H1 (cell line): ENCODE measurements around the gene FOXC1. TPM values are rescaled to one million over a fixed set of nuclear protein-coding genes. Genes with fewer than 3 reads are reported as not detected.

ENCODE experiments used
- CTBP2 ChIP-seq: IDR thresholded peaks from 2 replicates; pipeline ENCODE4 v1.7.0; 2011; ENCODE audit warnings: borderline replicate concordance, mild to moderate bottlenecking, moderate library complexity, mixed read lengths, low read length; ENCODE audit not compliant: insufficient read depth, insufficient read length
- NANOG ChIP-seq: IDR thresholded peaks from 2 replicates; pipeline ENCODE4 v1.6.1; 2011; ENCODE audit warnings: low read length, low read depth, mild to moderate bottlenecking, inconsistent platforms; ENCODE audit not compliant: insufficient read depth, poor library complexity, severe bottlenecking
- POU5F1 ChIP-seq: IDR thresholded peaks from 2 replicates; pipeline ENCODE4 v1.6.1; 2011; ENCODE audit warnings: low read depth, mild to moderate bottlenecking, low read length, moderate library complexity
- polyA plus RNA-seq, 7 experiments: library from polyadenylated mRNA; depleted of rRNA in 3 of 7; stranded (reverse) in 5 of 7; unstranded in 2 of 7; fragments of >200 nt in 5 of 7; fragments of 200-250 nt in 2 of 7; gene quantifications; 1 replicate in 5 of 7; 2 replicates in 1 of 7; 4 replicates in 1 of 7; pipeline versions ENCODE4 v1.2.1 to v1.2.3, GENCODE V29; 2011 to 2013; ENCODE audit warnings: missing spikeins in 2 of 7, mixed read lengths in 2 of 7
- total RNA-seq: library from RNA; stranded (reverse); fragmentation: NEBNext Ultra II Directional; extraction: Animal tissue kit (Norgen Biotek cat#: 25700); gene quantifications from 2 replicates; pipeline ENCODE4 v1.2.1, GENCODE V29; 2021
- TF ChIP-seq, protein P1 (sequence below), 3 experiments: IDR thresholded peaks; 1 replicate in 2 of 3; 2 replicates in 1 of 3; pipeline versions ENCODE4 v1.5.1 to v1.6.1; 2011; ENCODE audit warnings: low read length in 3 of 3, mild to moderate bottlenecking in 3 of 3, inconsistent platforms in 2 of 3, low read depth in 1 of 3, moderate library complexity in 1 of 3; ENCODE audit not compliant: insufficient read depth in 1 of 3; ENCODE audit errors: control extremely low read depth in 1 of 3

The FOXC1 gene
- total and polyA plus RNA-seq, 2 of the 8 experiments (the other 6 are each of a cell fraction or from before 2014, with no cell fraction given), result 0.22 TPM; not detected in 1

DNA sequence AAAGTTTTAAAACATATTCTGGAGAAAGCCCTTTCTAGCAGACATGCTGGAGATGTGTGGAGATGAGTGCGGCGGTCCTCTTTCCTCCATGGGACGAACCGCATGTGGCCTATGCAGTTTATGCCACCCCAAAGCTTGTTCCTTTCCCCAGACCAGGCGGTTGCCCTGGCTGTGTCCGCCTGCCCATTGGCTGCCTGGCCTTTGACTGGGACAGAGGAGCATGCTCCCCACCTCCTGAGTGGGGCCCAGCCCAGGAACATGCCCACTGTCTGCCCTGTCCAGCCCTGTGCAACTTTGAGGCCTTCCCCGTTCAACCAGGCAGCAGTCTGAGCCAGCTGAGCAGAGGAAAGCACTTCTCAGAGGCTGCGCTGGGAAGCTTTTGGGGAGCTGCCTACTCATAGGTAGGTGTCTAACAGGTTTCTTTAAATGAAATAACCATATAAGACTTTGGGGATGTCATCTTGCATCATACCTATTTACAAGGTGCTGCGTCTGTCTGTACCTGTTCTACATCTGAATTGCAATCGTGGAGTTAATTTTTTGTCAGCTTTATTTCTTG lies 20.6 kb downstream of the FOXC1 start (continued):
- no peak for TF ChIP-seq CTBP2
- TF ChIP-seq, protein P1, sequence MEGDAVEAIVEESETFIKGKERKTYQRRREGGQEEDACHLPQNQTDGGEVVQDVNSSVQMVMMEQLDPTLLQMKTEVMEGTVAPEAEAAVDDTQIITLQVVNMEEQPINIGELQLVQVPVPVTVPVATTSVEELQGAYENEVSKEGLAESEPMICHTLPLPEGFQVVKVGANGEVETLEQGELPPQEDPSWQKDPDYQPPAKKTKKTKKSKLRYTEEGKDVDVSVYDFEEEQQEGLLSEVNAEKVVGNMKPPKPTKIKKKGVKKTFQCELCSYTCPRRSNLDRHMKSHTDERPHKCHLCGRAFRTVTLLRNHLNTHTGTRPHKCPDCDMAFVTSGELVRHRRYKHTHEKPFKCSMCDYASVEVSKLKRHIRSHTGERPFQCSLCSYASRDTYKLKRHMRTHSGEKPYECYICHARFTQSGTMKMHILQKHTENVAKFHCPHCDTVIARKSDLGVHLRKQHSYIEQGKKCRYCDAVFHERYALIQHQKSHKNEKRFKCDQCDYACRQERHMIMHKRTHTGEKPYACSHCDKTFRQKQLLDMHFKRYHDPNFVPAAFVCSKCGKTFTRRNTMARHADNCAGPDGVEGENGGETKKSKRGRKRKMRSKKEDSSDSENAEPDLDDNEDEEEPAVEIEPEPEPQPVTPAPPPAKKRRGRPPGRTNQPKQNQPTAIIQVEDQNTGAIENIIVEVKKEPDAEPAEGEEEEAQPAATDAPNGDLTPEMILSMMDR (IDR thresholded peaks at IDR 0.05; ENCODE audit: control extremely low read depth in 1 of 3, insufficient read depth in 1 of 3, low read depth in 1 of 3, low read length in 3 of 3), result no peak
- TF ChIP-seq NANOG, result no peak
- TF ChIP-seq POU5F1, result no peak
